Panc1 (cell line): ENCODE results near the gene TOGARAM2. TPM values are rescaled to one million over a fixed set of nuclear protein-coding genes. Genes with fewer than 3 reads are reported as not detected.

ENCODE experiments used
- ATAC-seq: fragments of 200-7000 bp; cut with Tn5 transposase; 2 replicates; pipeline ENCODE4 v1.9.1; 2020; ENCODE audit warnings: mild to moderate bottlenecking, moderate library complexity
- BruUV-seq: library from RNA; stranded (reverse); fragments of 400-500 nt; replicated peaks from 2 replicates; lab custom pipeline; 2021; lab: Mats Ljungman, UMichigan
- CTCF ChIA-PET: fragments of 300-600 bp; sonication (Branson Sonifier 250); formaldehyde crosslinking; loops from one replicate; lab custom pipeline; 2022; ENCODE audit warnings: antibody characterized with exemption; lab: Charles Lee
- POLR2A ChIA-PET: fragments of 300-600 bp; sonication (Branson Sonifier 250); formaldehyde crosslinking; loops from one replicate; lab custom pipeline; 2022; ENCODE audit warnings: antibody characterized with exemption; lab: Charles Lee
- DNase-seq: peaks from one replicate; pipeline ENCODE4 v3.0.0-alpha.2; 2010; ENCODE audit warnings: low read depth, low spot score
- H3K27ac ChIP-seq: 2 replicates; pipeline ENCODE4 v1.5.1; 2011; ENCODE audit warnings: mild to moderate bottlenecking, low read length, inconsistent platforms
- H3K27me3 ChIP-seq: fragments of 200-500 bp; sonication (Bioruptor generic); 2 replicates; pipeline ENCODE4 v1.6.0; 2014; ENCODE audit warnings: low read length, inconsistent platforms; ENCODE audit not compliant: control insufficient read depth, insufficient read depth
- H3K36me3 ChIP-seq: fragments of 200-500 bp; sonication (Bioruptor generic); 2 replicates; pipeline ENCODE4 v1.5.1; 2014; ENCODE audit warnings: inconsistent platforms, mild to moderate bottlenecking, low read length, moderate library complexity; ENCODE audit not compliant: control insufficient read depth, insufficient read depth
- H3K4me1 ChIP-seq: 2 replicates; pipeline ENCODE4 v1.5.1; 2011; ENCODE audit warnings: inconsistent platforms, mild to moderate bottlenecking, low read length, moderate library complexity; ENCODE audit not compliant: control insufficient read depth, insufficient read depth
- H3K4me3 ChIP-seq, 2 experiments: 2 replicates each; pipeline ENCODE4 v1.5.1; 2011 to 2012; ENCODE audit warnings: low read depth in 2 of 2, low read length in 2 of 2, mild to moderate bottlenecking in 2 of 2, inconsistent platforms in 1 of 2, moderate library complexity in 1 of 2
- H3K9me3 ChIP-seq: fragments of 200-500 bp; sonication (Bioruptor generic); 2 replicates; pipeline ENCODE4 v1.5.1; 2014; ENCODE audit warnings: low read depth, mild to moderate bottlenecking, inconsistent platforms, low read length, moderate library complexity; ENCODE audit not compliant: control insufficient read depth, insufficient read depth
- CTCF ChIP-seq: fragments of 450-650 bp; IDR thresholded peaks from 2 replicates; pipeline ENCODE4 v1.5.1; 2017; ENCODE audit warnings: mild to moderate bottlenecking
- POLR2AphosphoS5 ChIP-seq: IDR thresholded peaks from 2 replicates; pipeline ENCODE4 v1.6.1; 2012; ENCODE audit warnings: mild to moderate bottlenecking, low read depth, low read length, moderate library complexity
- SIN3A ChIP-seq: IDR thresholded peaks from 2 replicates; pipeline ENCODE4 v1.6.1; 2012; ENCODE audit warnings: low read depth, mild to moderate bottlenecking, low read length, moderate library complexity, borderline replicate concordance; ENCODE audit not compliant: insufficient read depth
- TCF7L2 ChIP-seq: IDR thresholded peaks from 2 replicates; pipeline ENCODE4 v1.6.1; 2011; ENCODE audit warnings: mild to moderate bottlenecking, low read depth, low read length, inconsistent platforms
- in situ Hi-C: cut with HindIII; loops from 2 replicates; pipeline ENCODE4 v1.10.0; 2016; ENCODE audit warnings: low sequenced_read_pairs, low pct_unique_long_range_greater_than_20kb
- intact Hi-C: fragments of 100-400 bp; cut with micrococcal nuclease; formaldehyde crosslinking; loops from one replicate; pipeline ENCODE4 v1.10.0; 2022; ENCODE audit not compliant: unreplicated experiment
- total RNA-seq: library from RNA; stranded (reverse); gene quantifications from one replicate; pipeline ENCODE4 v1.2.1, GENCODE V29; 2021; ENCODE audit not compliant: unreplicated experiment
- TF ChIP-seq, protein P1 (sequence below), 2 experiments: IDR thresholded peaks; 2 replicates each; pipeline ENCODE4 v1.6.1; 2011 to 2012; ENCODE audit warnings: low read depth in 2 of 2, control low read depth in 1 of 2, low read length in 1 of 2, mild to moderate bottlenecking in 1 of 2, moderate library complexity in 1 of 2; ENCODE audit not compliant: insufficient read depth in 1 of 2

Gene TOGARAM2
- total RNA-seq, 1 experiment from 2014 or later, result 0.44 TPM

DNA sequence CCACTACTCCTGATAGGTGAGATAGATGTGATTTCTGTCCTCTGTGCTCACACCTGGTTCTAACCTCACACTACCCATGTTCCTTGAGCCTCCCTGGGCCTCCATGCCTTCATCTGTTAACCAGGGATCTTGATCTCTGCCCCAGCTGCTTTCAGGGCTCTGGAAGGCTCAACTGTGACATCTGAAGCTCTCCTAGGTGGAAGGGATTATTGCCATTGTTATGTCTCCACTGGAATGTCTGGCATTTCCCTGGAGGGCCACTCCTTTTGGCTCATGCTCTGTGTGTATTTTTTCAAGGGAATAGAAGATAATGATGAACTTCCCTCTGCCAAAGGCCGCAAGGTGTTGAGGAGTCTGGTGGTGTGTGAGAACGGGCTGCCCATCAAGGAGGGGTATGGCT lies 52.1 kb downstream of the TOGARAM2 start:
- ATAC-seq (peak; percentile 72), DNase-seq (no peak)
- TF ChIP-seq CTCF (no peak), POLR2AphosphoS5 (no peak), TCF7L2 (no peak; the same call in 1 of the 2 replicates), SIN3A (no peak)
- TF ChIP-seq, protein P1, sequence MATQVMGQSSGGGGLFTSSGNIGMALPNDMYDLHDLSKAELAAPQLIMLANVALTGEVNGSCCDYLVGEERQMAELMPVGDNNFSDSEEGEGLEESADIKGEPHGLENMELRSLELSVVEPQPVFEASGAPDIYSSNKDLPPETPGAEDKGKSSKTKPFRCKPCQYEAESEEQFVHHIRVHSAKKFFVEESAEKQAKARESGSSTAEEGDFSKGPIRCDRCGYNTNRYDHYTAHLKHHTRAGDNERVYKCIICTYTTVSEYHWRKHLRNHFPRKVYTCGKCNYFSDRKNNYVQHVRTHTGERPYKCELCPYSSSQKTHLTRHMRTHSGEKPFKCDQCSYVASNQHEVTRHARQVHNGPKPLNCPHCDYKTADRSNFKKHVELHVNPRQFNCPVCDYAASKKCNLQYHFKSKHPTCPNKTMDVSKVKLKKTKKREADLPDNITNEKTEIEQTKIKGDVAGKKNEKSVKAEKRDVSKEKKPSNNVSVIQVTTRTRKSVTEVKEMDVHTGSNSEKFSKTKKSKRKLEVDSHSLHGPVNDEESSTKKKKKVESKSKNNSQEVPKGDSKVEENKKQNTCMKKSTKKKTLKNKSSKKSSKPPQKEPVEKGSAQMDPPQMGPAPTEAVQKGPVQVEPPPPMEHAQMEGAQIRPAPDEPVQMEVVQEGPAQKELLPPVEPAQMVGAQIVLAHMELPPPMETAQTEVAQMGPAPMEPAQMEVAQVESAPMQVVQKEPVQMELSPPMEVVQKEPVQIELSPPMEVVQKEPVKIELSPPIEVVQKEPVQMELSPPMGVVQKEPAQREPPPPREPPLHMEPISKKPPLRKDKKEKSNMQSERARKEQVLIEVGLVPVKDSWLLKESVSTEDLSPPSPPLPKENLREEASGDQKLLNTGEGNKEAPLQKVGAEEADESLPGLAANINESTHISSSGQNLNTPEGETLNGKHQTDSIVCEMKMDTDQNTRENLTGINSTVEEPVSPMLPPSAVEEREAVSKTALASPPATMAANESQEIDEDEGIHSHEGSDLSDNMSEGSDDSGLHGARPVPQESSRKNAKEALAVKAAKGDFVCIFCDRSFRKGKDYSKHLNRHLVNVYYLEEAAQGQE (IDR thresholded peaks at IDR 0.05; ENCODE audit: insufficient read depth in 1 of 2, low read depth in 2 of 2, low read length in 1 of 2), result no peak
- POLR2A ChIA-PET, result no interaction called here
- Histone ChIP-seq H3K9me3 (no peaks in the 10 kb centered on the region), H3K36me3 (no peaks in the 10 kb centered on the region), H3K4me3 (no peak overlapping the region), H3K27me3 (no peaks in the 10 kb centered on the region), H3K27ac (no peak overlapping the region), H3K4me1 (peaks cover 7% of the 10 kb centered on the region; the same call in 1 of the 2 replicates)
- CTCF ChIA-PET, result no interaction called here
- in situ Hi-C loops, result no loop called here
- intact Hi-C loops, result no loop called here
- no TSS peak for BruUV-seq

DNA sequence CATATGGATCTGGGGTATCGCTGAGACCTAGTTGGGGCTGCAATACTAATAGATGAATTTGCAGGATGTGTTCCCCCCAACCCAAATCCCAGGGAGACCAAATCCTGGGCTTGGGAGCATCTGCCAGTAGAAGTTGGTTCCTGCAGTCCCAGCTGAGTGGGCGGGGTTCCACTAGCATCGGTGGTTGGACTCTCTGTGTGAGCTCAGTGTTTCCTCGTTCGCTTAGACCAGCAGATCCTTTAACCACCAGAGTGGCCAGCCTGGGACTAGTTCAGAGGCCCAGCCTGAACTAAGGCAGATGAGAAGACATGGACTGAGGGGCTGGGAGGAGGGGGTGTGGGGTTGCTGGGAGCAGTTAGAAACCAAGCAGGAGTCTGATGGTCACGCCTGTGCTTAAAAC lies 52.6 kb downstream of the TOGARAM2 start:
- no peak for DNase-seq
- ATAC-seq, result peak; percentile 16; the same call in 1 of the 2 replicates
- in situ Hi-C loops, result no loop called here
- Histone ChIP-seq H3K4me3 (no peak overlapping the region), H3K27me3 (no peaks in the 10 kb centered on the region), H3K4me1 (peaks cover 7% of the 10 kb centered on the region; the same call in 1 of the 2 replicates), H3K9me3 (no peaks in the 10 kb centered on the region), H3K27ac (peak overlapping the region; percentile 35; the same call in 1 of the 2 replicates), H3K36me3 (no peaks in the 10 kb centered on the region)
- BruUV-seq, result no TSS peak
- TF ChIP-seq TCF7L2 (no peak), CTCF (no peak), POLR2AphosphoS5 (no peak), SIN3A (no peak)
- TF ChIP-seq, protein P1 (IDR thresholded peaks at IDR 0.05; ENCODE audit: insufficient read depth in 1 of 2, low read depth in 2 of 2, low read length in 1 of 2), result no peak
- CTCF ChIA-PET, result no interaction called here
- POLR2A ChIA-PET, result interaction anchor here (0.6 kb wide), 1 partner anchor 515 kb away, joined by 5 read pairs; no protein-coding TSS in a partner anchor
- intact Hi-C loops, result no loop called here
